ENCODE results near the gene TGIF1.

DNA sequence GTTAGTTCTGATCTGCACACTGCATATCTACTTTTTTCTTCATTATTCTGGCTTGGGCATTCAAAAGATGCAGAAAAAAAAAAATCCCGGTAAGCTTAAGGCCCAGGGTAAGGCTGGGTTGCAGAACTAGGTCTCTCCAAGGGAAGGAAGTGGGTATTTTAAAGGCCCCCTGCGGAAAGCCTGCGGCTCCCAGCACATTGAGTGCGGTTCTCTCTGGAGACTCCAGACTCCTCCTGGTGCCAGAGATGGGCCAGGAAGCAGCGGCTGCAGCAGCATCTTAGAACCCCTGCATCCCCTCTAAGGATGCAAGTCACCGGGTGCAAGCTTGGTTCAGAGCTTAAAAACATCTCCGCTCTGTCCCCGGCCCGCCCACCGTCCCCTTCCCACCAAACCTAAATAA lies 49.5 kb downstream of the TGIF1 start:
- TF ChIP-seq, protein P1, sequence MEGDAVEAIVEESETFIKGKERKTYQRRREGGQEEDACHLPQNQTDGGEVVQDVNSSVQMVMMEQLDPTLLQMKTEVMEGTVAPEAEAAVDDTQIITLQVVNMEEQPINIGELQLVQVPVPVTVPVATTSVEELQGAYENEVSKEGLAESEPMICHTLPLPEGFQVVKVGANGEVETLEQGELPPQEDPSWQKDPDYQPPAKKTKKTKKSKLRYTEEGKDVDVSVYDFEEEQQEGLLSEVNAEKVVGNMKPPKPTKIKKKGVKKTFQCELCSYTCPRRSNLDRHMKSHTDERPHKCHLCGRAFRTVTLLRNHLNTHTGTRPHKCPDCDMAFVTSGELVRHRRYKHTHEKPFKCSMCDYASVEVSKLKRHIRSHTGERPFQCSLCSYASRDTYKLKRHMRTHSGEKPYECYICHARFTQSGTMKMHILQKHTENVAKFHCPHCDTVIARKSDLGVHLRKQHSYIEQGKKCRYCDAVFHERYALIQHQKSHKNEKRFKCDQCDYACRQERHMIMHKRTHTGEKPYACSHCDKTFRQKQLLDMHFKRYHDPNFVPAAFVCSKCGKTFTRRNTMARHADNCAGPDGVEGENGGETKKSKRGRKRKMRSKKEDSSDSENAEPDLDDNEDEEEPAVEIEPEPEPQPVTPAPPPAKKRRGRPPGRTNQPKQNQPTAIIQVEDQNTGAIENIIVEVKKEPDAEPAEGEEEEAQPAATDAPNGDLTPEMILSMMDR (conservative IDR thresholded peaks at IDR 0.05; ENCODE audit: low read length) = no peak
- no peak for TF ChIP-seq EZH2phosphoT487 (IDR thresholded peaks at IDR 0.05; ENCODE audit: borderline replicate concordance, low read depth, low read length)
